Measurements from ENCODE around the gene HPCAL1.
"Not testable (repeated sequence)": the region's sequence is repeated elsewhere in the genome, so short reads cannot be mapped to it uniquely, and the experiment has no call there.

HPCAL1 gene

DNA sequence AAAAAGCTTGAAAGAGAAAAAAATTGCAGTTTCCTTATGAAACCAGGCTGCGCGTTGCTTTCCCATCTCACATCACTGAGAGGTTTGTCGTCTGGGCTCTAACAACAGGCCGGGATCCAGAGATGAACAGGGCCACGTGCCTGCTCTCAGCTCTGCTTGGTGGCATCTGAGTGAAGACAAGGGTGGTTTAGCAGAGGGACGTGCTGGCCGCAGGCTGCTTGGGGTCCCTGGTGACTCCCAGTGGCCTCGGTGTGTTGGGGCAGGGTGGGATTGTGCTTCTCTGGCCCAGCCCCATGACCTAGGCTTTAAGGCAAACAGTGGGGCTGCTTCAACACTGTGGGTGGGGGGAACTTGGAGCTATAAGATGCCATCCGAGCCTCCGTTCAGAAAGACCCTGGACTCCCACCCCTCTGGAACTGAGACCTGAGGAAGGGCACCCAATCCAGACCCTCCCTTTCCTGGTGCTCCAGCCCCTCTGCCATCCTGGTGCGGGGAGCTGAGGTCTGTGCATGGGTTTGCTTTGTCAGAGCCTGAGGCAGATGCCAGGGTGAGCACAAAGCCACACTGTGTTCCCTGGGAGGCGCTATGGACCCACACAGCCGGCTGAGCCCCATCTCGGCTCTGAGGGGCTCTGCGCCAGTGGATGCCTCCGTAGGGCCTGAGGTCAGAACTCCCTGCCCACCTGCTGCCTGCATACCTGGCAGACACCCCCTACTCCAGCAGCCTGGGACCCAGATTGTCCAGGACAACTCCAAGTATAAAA, 18.4 kb upstream of the HPCAL1 start:
- no peak for DNase-seq (ENCODE audit: low read depth in 2 of 2)

DNA sequence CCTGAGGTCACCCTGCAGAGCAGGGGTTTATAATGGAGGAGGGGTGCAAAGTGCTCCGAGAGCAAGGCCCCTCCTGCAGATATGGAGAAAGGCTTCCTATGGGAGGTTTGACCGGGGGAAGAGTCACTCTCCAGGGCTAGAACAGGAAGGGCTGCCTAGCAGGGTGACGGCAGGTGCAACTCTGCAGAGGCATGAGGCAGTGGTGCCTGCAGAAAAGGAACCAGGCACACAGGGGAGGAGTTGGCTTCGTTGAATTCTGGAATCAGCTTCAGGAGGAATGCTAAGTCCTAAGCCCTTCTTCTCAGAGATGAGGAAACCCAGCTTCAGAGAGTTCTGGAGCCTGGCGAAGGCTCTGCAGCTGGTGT, 17.5 kb upstream of the HPCAL1 start:
- no peak for DNase-seq (ENCODE audit: low read depth in 2 of 2)

DNA sequence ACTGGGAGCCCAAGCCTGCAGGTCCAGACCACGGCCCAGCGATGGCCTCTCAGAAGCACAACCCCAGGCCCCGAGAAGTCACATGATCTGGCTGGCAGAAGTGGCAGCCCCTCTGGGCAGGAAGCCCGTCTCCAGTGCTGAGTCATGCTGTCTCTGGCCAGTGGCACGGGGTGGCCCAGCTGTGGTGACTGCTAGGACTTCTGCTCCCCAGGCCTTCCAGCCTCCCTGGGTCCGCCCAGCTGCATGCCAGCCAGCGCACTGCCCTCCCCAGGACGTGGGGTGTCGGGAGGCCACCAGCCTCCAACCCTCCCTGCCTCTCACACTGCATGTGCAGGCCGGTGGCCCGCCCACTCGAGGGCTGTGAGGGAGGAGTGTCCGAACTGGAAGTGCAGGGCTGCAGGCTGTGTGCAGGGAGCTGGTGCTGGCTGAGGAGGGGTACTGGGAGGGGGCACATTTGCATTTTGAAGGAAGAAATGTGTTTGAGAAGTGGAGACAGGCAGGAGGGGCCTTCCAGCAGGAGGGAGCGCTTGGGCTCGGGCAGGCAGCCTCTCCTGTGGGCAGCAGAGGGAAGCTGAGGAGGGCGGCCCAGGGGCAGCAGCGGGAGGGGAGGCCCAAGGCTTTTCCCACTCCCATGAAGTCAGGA, 17.0 kb upstream of the HPCAL1 start:
- DNase-seq (ENCODE audit: low read depth in 2 of 2): no peak

DNA sequence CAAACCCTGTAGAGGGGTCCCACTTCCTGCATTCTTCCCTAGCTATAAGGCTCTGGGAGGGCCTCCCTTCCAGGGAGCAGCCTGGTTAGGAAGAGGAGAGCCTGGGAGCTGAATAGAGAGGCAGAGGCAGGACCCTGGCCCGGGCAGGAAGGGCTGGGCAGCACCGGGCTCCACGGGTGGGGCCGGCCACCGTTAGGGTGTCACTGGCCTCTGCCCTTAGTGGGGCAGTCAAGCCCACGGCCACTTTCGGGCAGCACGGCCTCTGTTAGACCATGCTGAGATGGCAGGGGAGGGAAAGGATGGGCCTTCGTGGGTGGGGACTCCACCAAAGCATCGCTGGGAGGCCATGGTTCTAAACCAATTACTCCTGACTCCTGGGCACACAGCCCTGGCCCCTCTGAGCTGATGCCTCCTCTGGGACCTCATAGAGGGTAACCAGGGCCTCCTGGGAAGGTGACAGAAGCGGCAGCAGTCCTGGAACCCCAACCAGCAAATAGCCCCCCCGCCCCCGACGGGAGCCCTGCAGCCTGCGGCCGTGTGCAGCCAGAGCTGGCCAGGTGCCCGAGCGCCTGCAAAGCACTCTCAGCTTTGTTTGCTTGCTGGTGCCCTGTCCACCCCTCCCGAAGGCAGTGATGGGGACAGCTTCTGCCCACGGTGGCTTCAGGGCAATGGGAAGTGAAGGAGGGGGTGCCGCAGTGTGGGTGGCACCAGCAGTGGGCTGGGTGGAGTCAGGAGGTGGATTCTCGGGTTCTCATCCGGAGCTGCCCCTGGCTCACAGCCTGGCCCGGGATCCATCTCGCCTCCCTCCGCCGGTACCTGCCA, 16.3 kb upstream of the HPCAL1 start:
- no peak for DNase-seq (ENCODE audit: low read depth in 2 of 2)

DNA sequence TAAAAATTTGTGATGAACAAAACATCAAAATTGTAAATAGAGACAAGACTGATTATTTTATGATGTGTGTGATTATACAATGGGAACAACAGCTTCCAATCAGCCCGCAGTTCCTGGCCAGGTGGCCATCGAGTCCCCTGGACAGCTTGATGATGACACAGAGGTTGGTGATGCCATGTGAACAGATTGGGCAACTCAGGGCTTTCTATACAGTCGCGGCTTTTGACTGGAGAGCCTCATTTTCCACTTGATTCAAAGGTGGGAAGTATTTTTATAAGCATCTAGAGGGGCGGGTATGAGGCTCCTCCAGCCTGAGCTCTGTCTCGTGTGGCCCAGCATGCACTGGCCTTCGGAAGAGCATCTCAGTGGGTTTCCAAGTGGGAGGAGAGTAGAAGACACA, 14.9 kb upstream of the HPCAL1 start:
- no peak for DNase-seq (ENCODE audit: low read depth in 2 of 2)

DNA sequence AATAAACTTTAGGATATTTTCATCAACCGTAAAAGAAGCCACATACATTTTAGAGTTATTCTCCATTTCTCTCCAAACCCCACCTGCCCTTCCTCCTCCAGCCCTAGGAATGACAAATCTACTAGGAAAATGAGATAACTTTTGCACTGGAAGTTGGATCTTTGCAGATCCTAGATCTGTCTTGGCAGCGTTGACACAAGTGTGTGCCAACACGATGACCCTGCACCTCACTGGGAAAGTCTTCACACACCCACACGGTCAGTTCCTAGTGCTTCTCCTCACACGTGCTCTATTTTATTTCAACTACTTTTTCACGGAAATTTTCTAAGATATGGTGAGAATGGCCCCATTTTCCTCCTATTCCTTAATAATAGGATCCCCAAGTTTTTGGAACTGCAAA, 14.1 kb upstream of the HPCAL1 start:
- no peak for DNase-seq (ENCODE audit: low read depth in 2 of 2)

DNA sequence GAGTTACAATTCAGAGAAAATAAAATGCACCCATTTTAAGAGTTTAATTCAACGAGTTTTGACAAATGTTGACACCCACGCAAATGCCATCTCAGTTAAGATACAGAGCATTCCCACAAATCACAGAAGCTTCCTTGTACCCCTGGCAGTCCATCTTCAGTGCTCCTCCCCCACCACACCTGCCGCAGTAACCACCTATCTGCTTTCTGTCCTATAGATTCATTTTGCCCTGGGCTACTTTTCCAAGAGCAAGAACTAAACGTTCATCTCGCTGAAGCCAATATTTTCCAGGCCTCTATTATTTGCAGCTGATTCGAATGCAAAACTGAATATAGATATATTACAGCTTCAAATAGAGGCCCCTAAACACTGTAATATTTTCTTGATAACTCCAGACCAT, 13.4 kb upstream of the HPCAL1 start:
- DNase-seq (ENCODE audit: low read depth in 2 of 2): no peak

DNA sequence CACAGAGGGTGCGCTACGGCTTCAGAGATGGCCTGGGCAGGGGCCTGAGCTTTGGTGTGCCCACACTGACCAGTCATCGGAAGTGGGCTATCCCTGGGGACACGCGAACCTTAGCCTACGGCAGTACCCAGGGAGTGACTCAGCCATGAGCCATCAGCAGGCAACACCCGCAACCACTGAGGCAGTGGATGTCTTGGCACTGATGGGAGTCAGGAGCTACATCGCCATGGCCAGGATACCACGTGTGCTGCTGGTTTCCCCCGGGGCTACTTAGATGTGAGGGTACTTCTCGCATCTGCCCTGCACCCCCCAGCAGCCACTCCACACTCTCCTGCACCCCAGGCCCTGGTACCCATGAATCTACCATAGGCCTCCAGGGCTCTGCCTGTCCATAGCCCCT, 12.8 kb upstream of the HPCAL1 start:
- DNase-seq (ENCODE audit: low read depth in 2 of 2): no peak

DNA sequence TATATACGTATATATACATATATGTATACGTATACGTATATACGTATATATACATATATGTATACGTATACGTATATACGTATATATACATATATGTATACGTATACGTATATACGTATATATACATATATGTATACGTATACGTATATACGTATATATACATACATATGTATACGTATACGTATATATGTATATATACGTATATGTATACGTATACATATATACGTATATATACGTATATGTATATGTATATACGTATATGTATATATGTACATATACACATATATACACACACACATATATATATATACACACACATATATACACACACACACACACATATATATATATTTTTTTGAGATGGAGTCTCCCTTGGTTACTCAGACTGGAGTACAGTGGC, 11.3 kb upstream of the HPCAL1 start:
- not testable (repeated sequence) for DNase-seq (ENCODE audit: low read depth in 2 of 2)

DNA sequence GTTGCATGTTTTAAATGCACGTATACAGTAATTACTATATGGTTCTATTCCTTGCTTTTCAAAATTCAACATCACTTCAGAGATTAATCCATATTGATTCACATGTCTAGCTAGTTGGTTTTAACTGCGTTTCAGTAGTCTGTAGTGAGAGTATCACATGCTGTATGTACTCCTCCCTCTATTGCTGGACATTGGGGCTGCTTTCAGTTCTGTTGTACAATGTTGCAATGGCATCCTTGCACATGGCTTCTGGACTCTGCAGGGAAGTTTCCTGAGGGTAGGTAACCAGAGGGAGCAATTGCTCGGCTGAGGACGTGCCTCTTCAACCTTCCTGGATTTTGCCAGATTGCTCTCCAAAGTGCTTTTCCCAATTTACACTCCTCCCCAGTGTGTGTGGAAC, 10.7 kb upstream of the HPCAL1 start:
- no peak for DNase-seq (ENCODE audit: low read depth in 2 of 2)

DNA sequence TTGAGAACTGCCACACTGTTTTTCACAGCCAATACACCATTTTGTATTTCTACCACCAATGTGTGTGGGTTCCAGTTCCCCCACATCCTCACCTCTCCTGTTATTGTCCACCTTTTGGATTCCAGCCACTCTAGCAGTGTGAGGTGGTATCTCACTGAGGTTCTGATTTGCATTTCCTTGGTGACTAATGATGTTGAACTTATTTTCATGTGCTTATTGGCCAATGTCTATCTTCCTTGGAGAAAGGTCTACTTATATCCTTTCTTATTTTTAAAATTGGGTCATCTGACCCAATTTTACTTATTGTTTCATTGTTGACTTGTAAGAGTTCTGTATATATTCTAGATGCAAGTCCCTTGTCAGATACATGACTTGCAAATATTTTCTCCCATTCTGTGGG, 9.1 kb upstream of the HPCAL1 start:
- no peak for DNase-seq (ENCODE audit: low read depth in 2 of 2)

DNA sequence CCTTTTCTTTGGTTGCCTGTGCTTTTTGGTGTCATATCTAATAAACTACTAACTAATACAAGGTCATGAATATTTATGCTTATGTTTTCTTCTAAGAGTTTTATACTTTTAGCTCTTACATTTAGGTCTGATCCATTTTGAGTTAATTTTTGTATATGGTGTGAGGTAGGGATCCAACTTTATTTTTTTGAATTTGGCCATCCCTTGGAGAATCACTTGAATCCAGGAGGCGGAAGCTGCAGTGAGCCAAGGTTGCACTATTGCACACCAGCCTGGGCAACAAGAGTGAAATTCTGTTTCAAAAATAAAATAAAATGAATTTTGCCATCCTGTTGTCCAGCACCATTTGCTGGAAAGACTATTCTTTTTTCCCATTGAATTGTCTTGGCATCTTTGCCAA, 8.6 kb upstream of the HPCAL1 start:
- no peak for DNase-seq (ENCODE audit: low read depth in 2 of 2)

DNA sequence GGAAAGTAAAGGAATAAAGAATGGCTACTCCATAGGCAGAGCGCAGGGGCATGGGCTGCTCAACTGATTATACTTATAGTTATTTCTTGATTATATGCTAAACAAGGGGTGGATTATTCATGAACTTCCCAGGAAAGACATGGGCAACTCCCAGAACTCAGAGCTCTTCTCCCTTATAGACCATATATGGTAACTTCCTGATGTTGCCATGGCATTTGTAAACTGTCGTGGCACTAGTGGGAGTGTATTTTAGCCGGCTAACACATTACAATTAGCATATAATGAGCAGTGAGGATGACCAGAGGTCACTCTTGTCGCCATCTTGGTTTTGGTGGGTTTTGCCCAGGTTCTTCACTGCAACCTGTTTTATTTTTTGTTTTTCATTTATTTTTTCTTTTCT, 7.1 kb upstream of the HPCAL1 start:
- DNase-seq (ENCODE audit: low read depth in 2 of 2): not testable (repeated sequence)

DNA sequence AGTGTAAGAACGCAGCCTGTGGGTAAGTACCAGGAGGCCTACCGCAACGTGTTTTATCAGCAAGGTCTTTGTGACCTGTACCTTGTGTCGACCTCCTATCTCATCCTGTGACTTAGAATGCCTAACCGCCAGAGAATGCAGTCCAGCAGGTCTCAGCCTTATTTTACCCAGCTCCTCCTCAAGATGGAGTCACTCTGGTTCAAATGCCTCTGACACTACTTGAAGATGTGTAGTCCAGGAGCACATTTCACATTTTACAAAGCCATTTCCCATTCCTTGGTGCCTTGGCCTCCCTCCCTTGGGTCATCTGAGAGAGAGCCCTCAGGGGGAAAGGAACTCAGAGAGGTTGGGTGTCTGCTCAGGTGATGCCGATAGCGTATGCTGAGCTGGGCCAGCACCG, 6.6 kb upstream of the HPCAL1 start:
- no peak for DNase-seq (ENCODE audit: low read depth in 2 of 2)

DNA sequence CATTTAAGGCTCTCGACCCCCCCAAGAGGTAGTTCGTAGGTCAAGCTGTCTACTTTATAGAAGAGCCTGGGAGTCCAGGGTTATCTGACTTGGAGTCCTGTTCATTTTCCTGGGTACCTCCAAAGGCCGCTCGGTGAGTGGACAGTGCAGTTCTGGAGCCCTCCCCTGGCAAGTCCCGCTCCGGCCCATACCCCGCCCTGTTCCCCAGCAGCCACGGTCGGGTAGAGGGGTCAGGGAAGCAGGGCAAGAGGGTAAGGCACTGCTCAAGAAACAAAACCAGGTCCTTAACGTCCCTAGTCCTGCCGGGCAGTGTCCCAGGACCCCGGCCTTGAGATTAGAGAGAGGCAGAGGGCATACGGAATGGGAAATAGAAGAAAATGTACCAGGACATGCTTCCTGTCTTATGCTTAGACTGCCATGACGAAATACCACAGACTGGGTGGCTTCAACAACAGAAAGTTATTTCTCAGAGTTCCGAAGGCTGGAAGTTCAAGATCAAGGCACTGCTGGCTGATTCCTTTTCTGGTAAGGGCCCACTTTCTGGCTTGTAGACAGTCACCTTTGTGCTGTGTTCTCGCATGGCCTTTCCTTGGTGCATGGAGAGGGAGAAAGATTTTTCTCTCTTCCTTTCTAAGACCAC, 5.4 kb upstream of the HPCAL1 start:
- DNase-seq (ENCODE audit: low read depth in 2 of 2): no peak

DNA sequence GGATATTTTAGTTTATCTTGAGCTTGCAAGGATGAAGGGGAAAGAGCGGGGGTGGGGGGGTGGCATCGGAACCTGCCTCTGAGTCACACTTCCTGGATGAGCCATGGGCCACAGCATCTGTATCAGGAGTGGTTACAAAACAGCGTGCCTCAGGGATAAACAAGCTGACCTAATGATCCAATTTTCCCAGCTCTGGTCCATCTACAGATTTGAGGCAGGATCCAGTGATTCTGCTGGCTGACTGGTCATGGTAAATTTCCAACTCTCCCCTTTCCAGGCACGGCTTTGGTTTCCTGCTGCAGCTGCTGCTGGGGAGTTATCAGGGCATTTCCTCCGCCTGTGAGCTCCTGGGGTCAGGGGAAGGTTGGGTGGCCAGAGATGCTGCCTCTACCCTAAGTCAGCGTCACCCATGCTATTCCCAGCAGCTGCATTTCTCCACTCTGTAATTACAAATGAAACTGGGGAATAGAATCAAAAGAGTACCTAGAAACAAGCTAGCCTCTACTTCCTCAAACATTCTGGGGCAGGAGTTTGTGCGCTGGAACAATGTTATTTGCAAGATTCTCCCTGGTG, 4.7 kb upstream of the HPCAL1 start:
- peak in 1 of 2 experiments; percentile 48 for DNase-seq (ENCODE audit: low read depth in 2 of 2)

DNA sequence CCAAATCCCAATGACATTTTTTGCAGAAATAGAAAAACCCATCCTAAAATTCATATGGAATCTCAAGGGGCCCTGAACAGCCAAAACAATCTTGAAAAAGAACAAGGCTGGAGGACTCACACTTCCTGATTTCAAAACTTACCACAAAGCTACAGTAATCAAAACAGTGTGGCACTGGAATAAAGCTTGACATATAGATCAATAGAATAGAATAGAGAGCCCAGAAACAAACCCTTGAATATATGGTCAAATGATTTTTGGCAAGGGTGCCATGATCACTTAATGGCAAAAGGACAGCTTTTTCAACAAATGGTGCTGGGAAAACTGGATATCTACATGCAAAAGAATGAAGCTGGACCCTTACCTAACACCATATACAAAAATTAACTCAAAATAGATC, 3.9 kb upstream of the HPCAL1 start:
- DNase-seq (ENCODE audit: low read depth in 2 of 2): not testable (repeated sequence)

DNA sequence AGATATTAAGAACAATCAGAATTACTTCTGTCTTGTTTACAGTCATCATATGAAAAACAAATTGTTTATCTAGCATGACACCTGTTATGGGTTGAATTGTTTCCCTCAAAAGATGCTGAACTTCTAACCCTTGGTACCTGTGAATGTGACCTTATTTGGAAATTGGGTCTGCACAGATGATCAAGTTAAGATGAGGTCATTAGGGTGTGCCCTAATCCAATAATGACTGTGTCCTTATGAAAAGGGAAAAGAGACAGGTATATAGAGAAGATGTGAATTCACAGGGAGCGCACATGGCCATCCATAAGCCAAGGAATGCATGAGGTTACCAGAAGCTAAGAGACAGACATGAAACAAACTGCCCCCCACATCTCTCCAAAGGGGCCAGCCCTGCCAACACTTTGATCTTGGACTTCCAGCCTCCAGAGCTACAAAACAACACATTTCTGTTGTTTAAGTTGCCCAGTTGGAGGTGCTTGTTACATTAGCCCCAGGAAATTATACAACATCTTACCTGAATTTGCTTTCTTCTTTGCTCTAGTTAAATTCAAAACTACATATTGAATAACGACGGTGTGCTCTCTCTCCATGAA, 2.3 kb upstream of the HPCAL1 start:
- no peak for DNase-seq (ENCODE audit: low read depth in 2 of 2)

DNA sequence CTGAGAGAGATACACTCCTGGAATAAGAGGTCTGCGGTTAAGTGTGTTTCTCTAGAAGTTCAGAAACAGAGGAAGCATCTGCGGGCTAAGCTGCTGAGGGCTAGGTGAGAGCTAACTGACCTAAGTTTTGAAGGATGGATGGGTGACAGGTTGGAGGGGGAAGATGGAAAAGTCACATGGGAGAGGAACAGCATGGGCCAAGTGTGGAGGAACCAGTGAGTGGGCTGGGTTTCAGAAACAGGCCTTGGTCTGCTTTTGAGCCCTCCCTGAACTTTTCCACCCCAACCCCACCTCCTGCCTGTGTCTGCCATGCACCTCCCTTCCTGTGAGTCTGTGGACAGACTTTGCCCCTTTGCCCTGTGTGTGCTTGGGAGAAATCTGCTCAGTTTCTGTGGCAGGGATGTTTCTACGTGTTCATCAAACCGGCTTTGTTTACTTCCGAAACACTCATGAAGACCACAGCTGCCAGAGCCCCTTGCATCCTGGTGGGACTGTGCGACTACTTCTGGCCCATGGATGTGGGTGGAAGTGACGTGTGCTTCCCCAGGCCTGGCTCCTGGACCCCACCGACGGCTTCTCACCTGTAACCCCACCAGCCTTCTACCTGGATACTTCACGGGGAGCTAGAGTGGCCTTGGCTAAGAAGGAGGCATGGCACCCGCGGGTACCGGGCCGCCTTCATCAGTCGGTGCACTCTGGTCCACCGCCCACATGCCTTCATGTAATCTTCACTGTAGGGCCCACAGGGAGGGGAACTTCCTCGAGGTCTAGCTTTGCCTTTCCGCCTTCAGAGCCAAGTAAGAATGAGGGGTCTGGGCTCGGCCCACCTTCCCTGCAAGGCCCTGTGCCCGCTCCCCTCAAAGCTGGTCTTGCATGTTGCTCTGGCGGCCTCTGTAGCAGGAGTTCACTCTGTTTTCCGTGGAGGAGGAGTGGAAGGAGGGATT, 1.4 kb upstream of the HPCAL1 start:
- DNase-seq (ENCODE audit: low read depth in 2 of 2): no peak

DNA sequence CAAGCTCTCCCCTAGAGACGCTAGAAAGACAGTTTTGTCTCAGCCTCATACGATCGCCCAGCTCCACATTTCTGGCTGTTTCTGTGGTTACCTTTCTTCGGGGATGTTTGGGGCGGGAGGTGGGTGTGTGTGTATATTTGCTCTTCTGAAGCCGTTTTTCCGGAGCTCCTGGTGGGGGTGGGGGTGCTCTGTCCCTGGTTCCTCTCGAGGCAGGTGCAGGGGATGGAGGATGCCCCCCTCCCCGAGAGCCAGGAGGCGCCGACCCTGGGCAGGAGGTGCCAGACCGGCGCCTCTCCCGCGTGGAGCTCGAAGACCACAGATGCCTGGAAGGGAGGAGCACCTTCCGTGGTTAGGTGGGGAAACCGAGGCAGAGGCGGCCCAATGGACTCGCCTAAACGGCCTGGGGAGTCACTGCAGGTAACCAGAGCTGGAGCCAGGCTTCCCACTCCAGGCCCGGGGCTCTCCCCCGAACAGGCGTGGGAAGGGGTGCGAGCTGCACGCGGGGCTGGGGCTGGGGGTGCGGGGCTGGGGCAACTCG, 694 bp upstream of the HPCAL1 start:
- peak in 1 of 2 experiments; percentile 20 for DNase-seq (ENCODE audit: low read depth in 2 of 2)
